GM21576 (cell line): Measurements from ENCODE around the gene ATP2B2.

Source experiments
- ATAC-seq: cut with Tn5 transposase; IDR thresholded peaks from one replicate; pipeline ENCODE4 v1.9.1; 2021; ENCODE audit warnings: mild to moderate bottlenecking, moderate library complexity; ENCODE audit not compliant: unreplicated experiment

Gene ATP2B2

GRCh38 chr3:10471054-10471688 is 34.2 kb downstream of the ATP2B2 start:
- no peak for ATAC-seq

- ATAC-seq: no peak
These were observed 35.0 kb downstream of the ATP2B2 start for GRCh38 chr3:10470120-10471053.

- ATAC-seq: no peak
These were observed 35.8 kb downstream of the ATP2B2 start for GRCh38 chr3:10469441-10470119.

GRCh38 chr3:10468613-10469354 is 36.6 kb downstream of the ATP2B2 start:
- ATAC-seq: no peak

GRCh38 chr3:10467904-10468612 is 37.3 kb downstream of the ATP2B2 start:
- no peak for ATAC-seq

GRCh38 chr3:10467204-10467603 is 38.2 kb downstream of the ATP2B2 start:
- ATAC-seq: no peak

GRCh38 chr3:10466186-10466585 is 39.2 kb downstream of the ATP2B2 start:
- ATAC-seq: no peak

GRCh38 chr3:10465161-10465560 is 40.2 kb downstream of the ATP2B2 start:
- ATAC-seq: no peak

GRCh38 chr3:10463533-10464434 is 41.6 kb downstream of the ATP2B2 start:
- no peak for ATAC-seq

- no peak for ATAC-seq
These were observed 42.5 kb downstream of the ATP2B2 start for GRCh38 chr3:10462641-10463532.

- ATAC-seq: no peak
These were observed 44.3 kb downstream of the ATP2B2 start for GRCh38 chr3:10460951-10461545.

GRCh38 chr3:10459954-10460754 is 45.2 kb downstream of the ATP2B2 start:
- no peak for ATAC-seq

GRCh38 chr3:10457560-10457959 is 47.8 kb downstream of the ATP2B2 start:
- no peak for ATAC-seq

- ATAC-seq: no peak
These were observed 48.4 kb downstream of the ATP2B2 start for GRCh38 chr3:10456981-10457380.

- ATAC-seq: no peak
These were observed 49.9 kb downstream of the ATP2B2 start for GRCh38 chr3:10455545-10455914.

GRCh38 chr3:10454907-10455544 is 50.4 kb downstream of the ATP2B2 start:
- ATAC-seq: no peak
